WTC11 (cell line): ENCODE measurements around the gene MET.

Experiments
- E2F4 ChIP-seq: sonication (generic); formaldehyde crosslinking; IDR thresholded peaks from 2 replicates; pipeline ENCODE4 v1.8.1; 2022; ENCODE audit warnings: low read depth, mild to moderate bottlenecking, moderate library complexity, missing genetic modification reagents, borderline replicate concordance
- ELF4 ChIP-seq: sonication (generic); formaldehyde crosslinking; IDR thresholded peaks from 2 replicates; pipeline ENCODE4 v1.8.1; 2022; ENCODE audit warnings: low read depth, mild to moderate bottlenecking, moderate library complexity, missing genetic modification reagents
- HMGA2 ChIP-seq: fragments of 250-450 bp; sonication (Bioruptor Pico); IDR thresholded peaks from 2 replicates; pipeline ENCODE4 v1.4.0; 2021; ENCODE audit warnings: mild to moderate bottlenecking, moderate library complexity
- IRF1 ChIP-seq: sonication (generic); formaldehyde crosslinking; IDR thresholded peaks from 2 replicates; pipeline ENCODE4 v1.8.0; 2023; ENCODE audit warnings: missing genetic modification reagents
- NR1H2 ChIP-seq: sonication (generic); formaldehyde crosslinking; IDR thresholded peaks from 2 replicates; pipeline ENCODE4 v1.9.0; 2021; ENCODE audit warnings: mild to moderate bottlenecking, moderate library complexity, missing genetic modification reagents
- ZBTB21 ChIP-seq: sonication (generic); formaldehyde crosslinking; IDR thresholded peaks from 2 replicates; pipeline ENCODE4 v1.8.1; 2023; ENCODE audit warnings: mild to moderate bottlenecking, missing genetic modification reagents, borderline replicate concordance
- TF ChIP-seq, protein P1 (sequence below): sonication (generic); formaldehyde crosslinking; IDR thresholded peaks from 2 replicates; pipeline ENCODE4 v1.8.0; 2022; ENCODE audit warnings: mild to moderate bottlenecking, missing genetic modification reagents

DNA sequence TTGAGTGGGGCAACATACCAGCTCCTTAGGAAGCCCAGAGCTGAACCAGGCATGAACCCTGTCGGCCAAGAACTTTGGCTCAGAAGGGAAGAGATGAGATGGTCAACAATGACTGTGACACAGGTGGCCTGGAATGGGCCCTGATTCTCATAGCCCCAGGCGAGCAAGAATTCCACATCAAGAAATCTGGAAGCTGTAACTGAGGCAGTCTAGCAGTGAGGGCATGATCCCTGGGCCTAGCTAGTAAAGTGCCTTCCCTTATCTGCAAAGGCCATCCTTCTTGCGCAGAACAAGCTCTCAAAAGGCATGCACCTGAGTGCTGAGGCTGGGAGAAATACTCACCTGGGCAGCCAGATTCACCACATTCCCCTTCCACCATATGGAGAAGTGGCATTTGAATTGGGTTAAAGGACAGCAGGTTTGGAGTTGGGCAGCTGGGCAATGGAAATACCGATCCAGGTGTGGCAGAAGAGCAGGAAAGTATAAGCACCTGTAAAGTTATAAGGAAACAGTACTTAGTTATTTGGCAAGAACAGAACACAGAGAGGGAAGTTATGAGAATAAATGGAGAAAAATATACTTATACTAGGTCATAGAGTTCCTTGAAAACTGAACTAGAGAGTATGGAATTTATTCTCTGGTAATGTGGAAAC is 111.8 kb downstream of the MET start:
- TF ChIP-seq HMGA2 (CRISPR knock-in tag) (no peak), ZBTB21 (CRISPR knock-in tag) (no peak), IRF1 (CRISPR knock-in tag) (no peak), ELF4 (CRISPR knock-in tag) (no peak), NR1H2 (no peak), E2F4 (CRISPR knock-in tag) (no peak)
- TF ChIP-seq, protein P1, sequence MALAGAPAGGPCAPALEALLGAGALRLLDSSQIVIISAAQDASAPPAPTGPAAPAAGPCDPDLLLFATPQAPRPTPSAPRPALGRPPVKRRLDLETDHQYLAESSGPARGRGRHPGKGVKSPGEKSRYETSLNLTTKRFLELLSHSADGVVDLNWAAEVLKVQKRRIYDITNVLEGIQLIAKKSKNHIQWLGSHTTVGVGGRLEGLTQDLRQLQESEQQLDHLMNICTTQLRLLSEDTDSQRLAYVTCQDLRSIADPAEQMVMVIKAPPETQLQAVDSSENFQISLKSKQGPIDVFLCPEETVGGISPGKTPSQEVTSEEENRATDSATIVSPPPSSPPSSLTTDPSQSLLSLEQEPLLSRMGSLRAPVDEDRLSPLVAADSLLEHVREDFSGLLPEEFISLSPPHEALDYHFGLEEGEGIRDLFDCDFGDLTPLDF = no peak
